WERI-Rb-1 (cell line): ENCODE data around the gene PFN4.

ENCODE experiments used
- DNase-seq: peaks from one replicate; pipeline ENCODE4 v3.0.0-alpha.2; 2020
- H3K27ac ChIP-seq: fragments of 250-450 bp; sonication (Bioruptor Pico); 2 replicates; pipeline ENCODE4 v1.5.1; 2020; ENCODE audit warnings: mild to moderate bottlenecking, moderate library complexity
- H3K27me3 ChIP-seq: fragments of 250-450 bp; sonication (Bioruptor Pico); 2 replicates; pipeline ENCODE4 v1.5.1; 2021; ENCODE audit warnings: mild to moderate bottlenecking, low read depth, moderate library complexity; ENCODE audit not compliant: insufficient read depth, severe bottlenecking
- H3K36me3 ChIP-seq: fragments of 250-450 bp; sonication (Bioruptor Pico); 2 replicates; pipeline ENCODE4 v1.5.1; 2020; ENCODE audit warnings: mild to moderate bottlenecking, moderate library complexity
- H3K4me3 ChIP-seq: 2 replicates; pipeline ENCODE4 v1.5.1; 2011; ENCODE audit warnings: low read depth, mild to moderate bottlenecking, control low read depth, low read length
- H3K9me3 ChIP-seq: fragments of 250-450 bp; sonication (Bioruptor Pico); 2 replicates; pipeline ENCODE4 v1.5.1; 2021; ENCODE audit warnings: mild to moderate bottlenecking, moderate library complexity; ENCODE audit not compliant: severe bottlenecking
- CTCF ChIP-seq: IDR thresholded peaks from 2 replicates; pipeline ENCODE4 v1.5.1; 2011; ENCODE audit warnings: low read depth, mild to moderate bottlenecking, control low read depth, inconsistent platforms, low read length

The PFN4 gene

GRCh38 chr2:24065341-24065740, 57.8 kb downstream of the PFN4 start:
- H3K4me3 ChIP-seq = no peak overlapping the region
- no peaks in the 10 kb centered on the region for H3K9me3 ChIP-seq
- H3K27ac ChIP-seq = no peak overlapping the region
- H3K27me3 ChIP-seq = no peaks in the 10 kb centered on the region
- DNase-seq = no peak
- TF ChIP-seq CTCF = no peak
- peaks cover 40% of the 10 kb centered on the region for H3K36me3 ChIP-seq
